Pons (tissue), 1 donor: ENCODE measurements around the gene PDE11A.
"Not testable (repeated sequence)": the region's sequence is repeated elsewhere in the genome, so short reads cannot be mapped to it uniquely, and the experiment has no call there.

Experiments used
- DNase-seq: peaks from one replicate; pipeline ENCODE4 v3.0.0-alpha.2; 2016; ENCODE audit warnings: low spot score

Gene PDE11A

GRCh38 chr2:178074123-178075005 lies 1.8 kb upstream of the PDE11A start:
- DNase-seq, result no peak

- no peak for DNase-seq
Measured at GRCh38 chr2:178072000-178072382, 586 bp downstream of the PDE11A start.

- no peak for DNase-seq
Measured at GRCh38 chr2:178070824-178071223, 1.8 kb downstream of the PDE11A start.

- no peak for DNase-seq
Measured at GRCh38 chr2:178069551-178069950, 3.0 kb downstream of the PDE11A start.

- DNase-seq, result no peak
Measured at GRCh38 chr2:178068823-178069454, 3.6 kb downstream of the PDE11A start.

GRCh38 chr2:178066890-178067669 lies 5.5 kb downstream of the PDE11A start:
- DNase-seq, result no peak

- DNase-seq, result no peak
Measured at GRCh38 chr2:178066324-178066723, 6.3 kb downstream of the PDE11A start.

- no peak for DNase-seq
Measured at GRCh38 chr2:178059681-178060080, 12.9 kb downstream of the PDE11A start.

GRCh38 chr2:178059111-178059510 lies 13.5 kb downstream of the PDE11A start:
- DNase-seq, result no peak

GRCh38 chr2:178057179-178057680 lies 15.3 kb downstream of the PDE11A start:
- DNase-seq, result no peak

- DNase-seq, result no peak
Measured at GRCh38 chr2:178056345-178056744, 16.2 kb downstream of the PDE11A start.

GRCh38 chr2:178051257-178051656 lies 21.3 kb downstream of the PDE11A start:
- DNase-seq, result not testable (repeated sequence)

GRCh38 chr2:178047391-178047790 lies 25.2 kb downstream of the PDE11A start:
- no peak for DNase-seq

- DNase-seq, result no peak
Measured at GRCh38 chr2:178044836-178045235, 27.7 kb downstream of the PDE11A start.

- no peak for DNase-seq
Measured at GRCh38 chr2:178043266-178043665, 29.3 kb downstream of the PDE11A start.

GRCh38 chr2:178033583-178033982 lies 39.0 kb downstream of the PDE11A start:
- not testable (repeated sequence) for DNase-seq

GRCh38 chr2:178029342-178029741 lies 43.2 kb downstream of the PDE11A start:
- DNase-seq, result no peak

GRCh38 chr2:178025551-178026185 lies 46.9 kb downstream of the PDE11A start:
- DNase-seq, result no peak

GRCh38 chr2:178018141-178018540 lies 54.4 kb downstream of the PDE11A start:
- no peak for DNase-seq

- DNase-seq, result no peak
Measured at GRCh38 chr2:178016612-178017011, 56.0 kb downstream of the PDE11A start.

- no peak for DNase-seq
Measured at GRCh38 chr2:178012639-178013038, 59.9 kb downstream of the PDE11A start.

- DNase-seq, result no peak
Measured at GRCh38 chr2:178009813-178010212, 62.8 kb downstream of the PDE11A start.
